Cardiac muscle cell (in vitro differentiated cells and primary cell): Measurements from ENCODE around the gene GSTK1. TPM values are rescaled to one million over a fixed set of nuclear protein-coding genes. Genes with fewer than 3 reads are reported as not detected.
"Not testable (repeated sequence)": the region's sequence is repeated elsewhere in the genome, so short reads cannot be mapped to it uniquely, and the experiment has no call there.

Experiments used
- DNase-seq, 2 donors: peaks; one replicate each; pipeline versions ENCODE4 v3.0.0 to v3.0.0-alpha.2; 2010 to 2017; ENCODE audit warnings: low read depth in 1 of 2, low spot score in 1 of 2
- H3K27ac ChIP-seq: fragments of 200-600 bp; sonication (generic); 2 replicates; pipeline ENCODE4 v1.5.1; 2016
- H3K27me3 ChIP-seq: fragments of 200-600 bp; sonication (generic); 2 replicates; pipeline ENCODE4 v1.6.0; 2016; ENCODE audit warnings: control low read depth
- H3K36me3 ChIP-seq: fragments of 200-600 bp; sonication (generic); 2 replicates; pipeline ENCODE4 v1.5.1; 2016; ENCODE audit warnings: control low read depth
- H3K4me1 ChIP-seq: fragments of 200-600 bp; sonication (generic); 2 replicates; pipeline ENCODE4 v1.8.1; 2017; ENCODE audit warnings: low read depth, mild to moderate bottlenecking, mixed run types
- H3K4me3 ChIP-seq: fragments of 200-600 bp; sonication (generic); 2 replicates; pipeline ENCODE4 v1.5.1; 2016; ENCODE audit warnings: mild to moderate bottlenecking
- H3K9me3 ChIP-seq: fragments of 200-600 bp; sonication (generic); 2 replicates; pipeline ENCODE4 v1.5.1; 2017; ENCODE audit warnings: low read depth, mild to moderate bottlenecking, control low read depth
- CTCF ChIP-seq: IDR thresholded peaks from 2 replicates; pipeline ENCODE4 v1.5.1; 2012; ENCODE audit warnings: low read depth, mild to moderate bottlenecking, low read length
- polyA plus RNA-seq: library from polyadenylated mRNA; unstranded; fragments of >200 nt; fragmentation: Nextera tagmentation; extraction: Ambion mirVana; gene quantifications from 2 replicates; pipeline ENCODE4 v1.2.1, GENCODE V29; 2016
- total RNA-seq: library from RNA; depleted of rRNA; stranded (reverse); fragments of >200 nt; gene quantifications from 2 replicates; pipeline ENCODE4 v1.2.3, GENCODE V29; 2016

Gene GSTK1
- total RNA-seq (218 and 221 TPM in 2 replicates), polyA plus RNA-seq (230 and 248 TPM in 2 replicates)

GRCh38 chr7:143263266-143264195, at the start of gene GSTK1:
TSS of gene GSTK1 (plus strand) at chr7:143263441. CDS start at chr7:143263514, 73 bp downstream.
- no peak for TF ChIP-seq CTCF
- H3K4me1 ChIP-seq: peaks cover 11% of the 10 kb centered on the region
- H3K27ac ChIP-seq: peak within 1 kb of the TSS; percentile 86
- peak within 1 kb of the TSS; percentile 53 for H3K4me3 ChIP-seq
- peak; percentile 73 to 86 for DNase-seq
- H3K9me3 ChIP-seq: no peaks in the 10 kb centered on the region
- no peaks in the 10 kb centered on the region for H3K27me3 ChIP-seq
- peaks cover 10% of the 10 kb centered on the region for H3K36me3 ChIP-seq

- not testable (repeated sequence) for H3K27ac ChIP-seq, H3K36me3 ChIP-seq, H3K4me3 ChIP-seq, DNase-seq, H3K4me1 ChIP-seq, H3K9me3 ChIP-seq, H3K27me3 ChIP-seq
Observed at GRCh38 chr7:143213478-143213877, 49.8 kb upstream of the GSTK1 start.

- TF ChIP-seq CTCF: peak; percentile 99
- Histone ChIP-seq H3K27me3 (peaks cover 4% of the 10 kb centered on the region), H3K27ac (no peak overlapping the region), H3K4me3 (no peak overlapping the region), H3K4me1 (no peaks in the 10 kb centered on the region), H3K9me3 (no peaks in the 10 kb centered on the region), H3K36me3 (no peaks in the 10 kb centered on the region)
- peak; percentile 89 to 90 for DNase-seq
Observed at GRCh38 chr7:143214789-143215679, 48.2 kb upstream of the GSTK1 start.

GRCh38 chr7:143216151-143216550, 47.1 kb upstream of the GSTK1 start:
- H3K9me3 ChIP-seq: no peaks in the 10 kb centered on the region
- no peaks in the 10 kb centered on the region for H3K4me1 ChIP-seq
- DNase-seq: no peak
- H3K27ac ChIP-seq: no peak overlapping the region
- TF ChIP-seq CTCF: no peak
- H3K4me3 ChIP-seq: no peak overlapping the region
- no peaks in the 10 kb centered on the region for H3K36me3 ChIP-seq
- H3K27me3 ChIP-seq: peaks cover 4% of the 10 kb centered on the region

- Histone ChIP-seq H3K36me3 (no peaks in the 10 kb centered on the region), H3K4me1 (no peaks in the 10 kb centered on the region), H3K4me3 (no peak overlapping the region), H3K27me3 (peaks cover 4% of the 10 kb centered on the region), H3K27ac (no peak overlapping the region), H3K9me3 (no peaks in the 10 kb centered on the region)
- no peak for TF ChIP-seq CTCF
- no peak for DNase-seq
Observed at GRCh38 chr7:143216686-143217085, 46.6 kb upstream of the GSTK1 start.
